IPS-20b (cell line): Measurements from ENCODE around the gene XKRX.

Experiments
- H3K27ac ChIP-seq: one replicate; pipeline ENCODE4 v1.5.1; 2013; ENCODE audit warnings: low read length
- H3K27me3 ChIP-seq: 2 replicates; pipeline ENCODE4 v1.6.1; 2013; ENCODE audit warnings: mild to moderate bottlenecking, low read length, inconsistent platforms; ENCODE audit not compliant: insufficient read depth
- H3K36me3 ChIP-seq: 2 replicates; pipeline ENCODE4 v1.6.1; 2013; ENCODE audit warnings: low read depth, mild to moderate bottlenecking, inconsistent platforms, low read length, moderate library complexity; ENCODE audit not compliant: insufficient read depth
- H3K4me1 ChIP-seq: 2 replicates; pipeline ENCODE4 v1.6.1; 2013; ENCODE audit warnings: mild to moderate bottlenecking, control low read depth, inconsistent platforms, low read length, moderate library complexity; ENCODE audit not compliant: insufficient read depth
- H3K4me3 ChIP-seq: 2 replicates; pipeline ENCODE4 v1.5.1; 2013; ENCODE audit warnings: mild to moderate bottlenecking, low read length, inconsistent platforms
- H3K9ac ChIP-seq: 2 replicates; pipeline ENCODE4 v1.6.1; 2013; ENCODE audit warnings: low read depth, mild to moderate bottlenecking, inconsistent platforms, low read length, moderate library complexity
- H3K9me3 ChIP-seq: 2 replicates; pipeline ENCODE4 v1.6.1; 2013; ENCODE audit warnings: mild to moderate bottlenecking, low read depth, low read length, inconsistent platforms; ENCODE audit not compliant: insufficient read depth

XKRX gene

DNA sequence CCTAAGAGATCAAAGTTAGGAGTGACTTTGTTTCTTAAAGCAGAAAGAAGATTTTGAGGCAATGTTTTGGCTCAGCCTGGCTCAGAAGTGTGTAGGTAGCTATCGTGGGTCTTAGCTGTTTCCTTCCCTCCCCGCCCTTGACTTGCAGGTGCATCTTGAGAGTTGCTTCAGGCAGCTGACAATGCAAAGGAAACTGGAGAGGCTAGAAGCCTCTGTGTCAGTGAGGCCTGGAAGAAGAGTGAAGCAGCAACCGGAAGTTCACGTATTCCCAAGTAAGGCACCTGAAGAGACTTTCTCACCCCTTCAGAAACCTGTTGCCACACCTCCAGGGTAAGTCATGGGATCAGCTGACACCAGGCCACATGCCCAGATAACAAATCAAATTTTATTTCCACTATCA lies 10.6 kb upstream of the XKRX start:
- H3K9me3 ChIP-seq, result no peaks in the 10 kb centered on the region
- no peaks in the 10 kb centered on the region for H3K4me1 ChIP-seq
- no peaks in the 10 kb centered on the region for H3K36me3 ChIP-seq
- no peak overlapping the region for H3K27ac ChIP-seq
- no peaks in the 10 kb centered on the region for H3K27me3 ChIP-seq
- H3K9ac ChIP-seq, result no peak overlapping the region
- no peak overlapping the region for H3K4me3 ChIP-seq

DNA sequence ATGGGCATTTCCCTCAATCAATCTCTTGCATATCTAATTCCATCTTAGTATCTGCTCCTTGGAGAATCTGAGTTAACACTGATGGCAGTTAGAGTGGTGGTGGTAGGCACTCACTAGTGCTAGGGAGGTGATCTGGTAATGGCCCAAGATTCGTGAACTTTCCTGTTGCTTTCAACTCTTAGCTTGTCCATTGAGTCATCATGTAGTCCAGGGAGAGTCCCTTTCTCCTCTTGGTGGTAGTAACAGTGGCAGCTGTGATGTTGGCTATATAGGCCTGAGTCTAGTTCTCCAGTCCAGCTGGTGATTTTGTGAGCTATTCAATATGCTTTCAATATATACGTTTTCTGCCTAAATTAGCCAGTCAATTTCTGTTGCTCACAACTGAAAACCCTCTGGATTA lies 7.0 kb upstream of the XKRX start:
- H3K9ac ChIP-seq, result no peak overlapping the region
- H3K4me1 ChIP-seq, result no peaks in the 10 kb centered on the region
- no peaks in the 10 kb centered on the region for H3K9me3 ChIP-seq
- H3K4me3 ChIP-seq, result no peak overlapping the region
- H3K27me3 ChIP-seq, result no peaks in the 10 kb centered on the region
- no peak overlapping the region for H3K27ac ChIP-seq
- no peaks in the 10 kb centered on the region for H3K36me3 ChIP-seq

DNA sequence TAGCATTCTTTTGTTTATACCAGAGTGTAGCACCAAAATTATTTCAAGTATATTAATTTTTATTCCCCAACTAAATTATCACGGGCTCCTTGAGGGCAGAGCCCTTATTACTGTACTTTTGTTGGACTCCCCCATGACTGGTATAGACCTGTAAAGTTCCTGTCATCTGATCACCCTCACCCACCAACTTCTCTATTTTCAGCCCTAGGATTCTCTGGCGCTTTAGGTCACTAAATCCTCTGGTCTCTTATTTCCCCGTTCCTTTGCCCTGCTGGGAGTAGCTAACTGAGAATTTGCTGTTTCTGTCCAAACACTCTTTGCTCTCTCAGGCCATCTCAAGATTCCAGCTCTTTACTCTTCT lies 3.2 kb upstream of the XKRX start:
- H3K9me3 ChIP-seq, result no peaks in the 10 kb centered on the region
- no peak overlapping the region for H3K27ac ChIP-seq
- H3K4me1 ChIP-seq, result no peaks in the 10 kb centered on the region
- H3K9ac ChIP-seq, result no peak overlapping the region
- no peaks in the 10 kb centered on the region for H3K36me3 ChIP-seq
- no peak overlapping the region for H3K4me3 ChIP-seq
- H3K27me3 ChIP-seq, result peaks cover 14% of the 10 kb centered on the region

DNA sequence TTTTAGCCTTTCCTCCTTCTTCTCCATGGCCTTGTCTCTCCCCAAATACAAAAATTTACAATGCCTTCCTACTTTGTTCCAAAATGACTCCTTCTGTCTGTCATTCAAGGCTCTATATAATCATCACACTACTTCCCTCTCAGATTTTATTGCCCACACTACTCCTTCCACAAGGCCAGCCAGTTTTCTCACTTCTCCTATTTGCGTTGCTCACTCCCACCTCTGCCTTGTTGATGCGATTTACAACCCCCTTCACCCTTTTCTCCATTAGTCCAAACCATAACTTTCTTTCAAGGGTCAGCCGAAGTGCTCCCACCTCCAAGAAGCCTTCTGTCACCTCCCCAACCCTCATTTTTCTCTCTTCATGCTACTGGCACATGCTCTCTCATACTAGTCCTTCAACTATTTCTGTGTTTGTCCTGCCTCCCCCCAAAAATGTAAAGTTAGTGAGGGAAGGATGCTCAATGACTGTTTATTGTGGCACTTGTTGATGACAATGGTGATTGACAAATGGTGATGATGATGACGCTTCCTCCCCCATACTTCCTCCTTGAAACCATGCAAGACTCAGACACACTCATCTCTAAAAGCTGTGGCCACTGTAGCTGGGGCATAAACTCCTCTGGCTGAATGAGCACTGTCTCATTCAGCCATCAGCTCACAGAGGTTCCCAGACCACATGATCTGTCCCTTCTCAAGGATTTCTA lies 2.7 kb upstream of the XKRX start:
- Histone ChIP-seq H3K36me3 (no peaks in the 10 kb centered on the region), H3K4me1 (no peaks in the 10 kb centered on the region), H3K9ac (no peak overlapping the region), H3K9me3 (no peaks in the 10 kb centered on the region), H3K4me3 (no peak overlapping the region), H3K27ac (no peak overlapping the region), H3K27me3 (peaks cover 14% of the 10 kb centered on the region)

DNA sequence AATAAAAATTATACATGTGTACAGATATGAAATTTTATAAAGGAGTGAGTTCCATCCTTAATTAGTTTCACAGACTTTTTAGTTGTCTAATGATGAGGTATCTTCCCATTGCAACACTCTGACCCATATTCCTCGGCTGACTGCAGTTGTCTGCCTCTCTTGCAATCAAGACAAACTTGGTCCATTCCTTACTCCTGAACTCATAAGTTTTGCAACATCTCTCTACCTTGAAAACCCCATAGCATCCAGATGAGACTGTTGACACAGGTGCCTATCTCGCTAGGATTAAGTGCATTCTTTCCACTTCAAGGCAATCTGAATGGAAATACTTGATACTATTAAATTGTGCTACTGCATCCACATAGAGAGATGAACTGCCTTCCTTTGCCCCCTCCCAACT lies 2.3 kb downstream of the XKRX start:
- Histone ChIP-seq H3K4me3 (no peak overlapping the region), H3K36me3 (no peaks in the 10 kb centered on the region), H3K27ac (no peak overlapping the region), H3K27me3 (peaks cover 14% of the 10 kb centered on the region), H3K9me3 (no peaks in the 10 kb centered on the region), H3K9ac (no peak overlapping the region), H3K4me1 (no peaks in the 10 kb centered on the region)

DNA sequence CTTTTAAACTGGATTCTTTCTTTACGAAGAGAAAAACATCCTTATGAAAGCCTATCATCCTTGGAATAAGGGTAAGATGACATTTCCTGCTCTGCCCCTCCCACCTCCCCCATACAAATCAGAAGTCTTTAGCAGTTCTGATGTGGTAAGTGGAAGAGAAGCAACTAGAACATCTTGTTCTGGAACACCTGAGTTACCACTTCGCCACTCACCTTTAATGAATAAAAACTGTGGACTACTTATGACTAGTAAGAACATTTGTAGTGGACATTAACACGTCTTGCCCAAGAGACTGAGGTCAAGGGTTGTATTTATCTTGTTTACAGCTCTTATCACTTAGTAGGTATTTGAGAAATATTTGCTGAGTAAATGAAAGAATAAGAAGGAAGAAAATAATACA lies 4.3 kb downstream of the XKRX start:
- Histone ChIP-seq H3K9me3 (no peaks in the 10 kb centered on the region), H3K9ac (no peak overlapping the region), H3K27ac (no peak overlapping the region), H3K4me3 (no peak overlapping the region), H3K27me3 (peaks cover 14% of the 10 kb centered on the region), H3K36me3 (no peaks in the 10 kb centered on the region), H3K4me1 (no peaks in the 10 kb centered on the region)

DNA sequence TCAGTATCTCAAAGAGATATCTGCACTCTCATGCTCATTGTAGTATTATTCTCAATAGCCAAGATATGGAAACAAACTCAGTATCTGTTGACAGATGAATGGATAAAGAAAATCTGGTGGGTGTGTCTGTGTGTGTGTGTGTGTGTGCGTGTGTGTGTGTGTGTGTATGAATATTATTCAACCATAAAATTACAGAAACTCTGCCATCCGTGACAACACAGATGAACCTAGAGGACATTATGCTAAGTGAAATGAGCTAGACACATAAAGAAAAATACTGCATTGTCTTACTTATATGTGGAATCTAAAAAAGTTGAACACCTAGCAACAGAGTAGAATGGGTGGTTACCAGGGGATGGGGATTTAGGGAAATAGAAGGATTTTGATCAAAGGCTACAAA lies 13.2 kb downstream of the XKRX start:
- Histone ChIP-seq H3K27me3 (no peaks in the 10 kb centered on the region), H3K9me3 (no peaks in the 10 kb centered on the region), H3K9ac (no peak overlapping the region), H3K4me3 (no peak overlapping the region), H3K27ac (no peak overlapping the region), H3K4me1 (no peaks in the 10 kb centered on the region), H3K36me3 (no peaks in the 10 kb centered on the region)

DNA sequence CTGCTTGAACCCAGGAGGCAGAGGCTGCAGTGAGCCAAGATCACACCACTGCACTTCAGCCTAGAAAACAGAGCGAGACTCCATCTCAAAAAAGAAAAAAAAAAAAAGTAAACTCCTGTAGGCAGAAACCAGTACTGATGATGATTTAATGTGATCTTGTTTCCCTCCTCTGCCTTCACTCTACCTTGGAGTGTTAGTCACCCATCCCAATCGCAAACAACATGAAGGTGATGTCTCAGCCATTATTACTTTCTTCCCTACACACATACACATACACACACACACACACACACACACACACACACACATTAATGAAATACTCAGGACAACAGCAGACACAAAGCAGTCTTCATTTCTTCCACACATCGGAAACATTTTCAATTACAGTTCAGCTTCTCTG lies 15.6 kb downstream of the XKRX start:
- Histone ChIP-seq H3K9me3 (no peaks in the 10 kb centered on the region), H3K4me3 (no peak overlapping the region), H3K36me3 (no peaks in the 10 kb centered on the region), H3K9ac (no peak overlapping the region), H3K27ac (no peak overlapping the region), H3K27me3 (no peaks in the 10 kb centered on the region), H3K4me1 (no peaks in the 10 kb centered on the region)

DNA sequence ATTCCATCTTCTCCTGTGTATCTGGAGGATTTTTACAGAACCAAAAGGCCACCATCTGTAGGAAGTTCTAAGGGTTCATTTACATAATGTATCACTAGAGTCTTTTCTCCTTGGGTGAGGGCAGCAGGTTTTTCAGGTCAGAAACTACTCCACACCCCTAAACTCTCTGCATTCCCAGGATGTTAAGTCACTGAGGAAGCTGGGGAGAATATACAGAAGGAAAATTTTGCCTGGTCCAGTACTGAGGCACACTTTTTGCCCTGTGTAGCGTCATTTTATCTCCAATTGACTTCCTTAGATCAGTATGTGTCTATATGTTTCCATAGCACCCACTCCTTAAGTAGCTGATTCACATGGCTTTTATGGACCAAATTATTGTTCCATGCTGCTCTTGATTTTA lies 17.0 kb downstream of the XKRX start:
- H3K27me3 ChIP-seq, result no peaks in the 10 kb centered on the region
- no peak overlapping the region for H3K27ac ChIP-seq
- no peak overlapping the region for H3K9ac ChIP-seq
- H3K4me1 ChIP-seq, result no peaks in the 10 kb centered on the region
- H3K4me3 ChIP-seq, result no peak overlapping the region
- no peaks in the 10 kb centered on the region for H3K36me3 ChIP-seq
- H3K9me3 ChIP-seq, result no peaks in the 10 kb centered on the region

DNA sequence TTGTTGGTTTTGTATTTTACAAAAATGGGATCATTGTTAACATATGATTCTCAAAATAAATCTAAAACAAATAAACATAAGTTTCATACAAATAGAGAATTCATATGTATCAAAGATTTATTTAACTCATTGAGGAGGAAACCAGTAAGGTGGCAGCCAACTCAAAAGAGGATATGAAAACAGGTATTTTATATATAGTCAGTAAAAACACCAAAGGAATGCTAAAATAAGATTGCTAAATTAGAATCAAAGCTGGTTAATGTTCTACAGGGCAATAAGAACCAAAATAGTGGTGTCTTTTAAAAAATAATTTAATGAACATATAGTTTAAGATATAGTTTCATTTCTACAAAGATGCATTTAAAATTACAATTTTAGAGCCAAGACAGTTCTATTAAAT lies 23.1 kb downstream of the XKRX start:
- H3K9me3 ChIP-seq, result no peaks in the 10 kb centered on the region
- H3K4me3 ChIP-seq, result no peak overlapping the region
- no peak overlapping the region for H3K27ac ChIP-seq
- H3K36me3 ChIP-seq, result no peaks in the 10 kb centered on the region
- no peaks in the 10 kb centered on the region for H3K27me3 ChIP-seq
- no peak overlapping the region for H3K9ac ChIP-seq
- no peaks in the 10 kb centered on the region for H3K4me1 ChIP-seq

DNA sequence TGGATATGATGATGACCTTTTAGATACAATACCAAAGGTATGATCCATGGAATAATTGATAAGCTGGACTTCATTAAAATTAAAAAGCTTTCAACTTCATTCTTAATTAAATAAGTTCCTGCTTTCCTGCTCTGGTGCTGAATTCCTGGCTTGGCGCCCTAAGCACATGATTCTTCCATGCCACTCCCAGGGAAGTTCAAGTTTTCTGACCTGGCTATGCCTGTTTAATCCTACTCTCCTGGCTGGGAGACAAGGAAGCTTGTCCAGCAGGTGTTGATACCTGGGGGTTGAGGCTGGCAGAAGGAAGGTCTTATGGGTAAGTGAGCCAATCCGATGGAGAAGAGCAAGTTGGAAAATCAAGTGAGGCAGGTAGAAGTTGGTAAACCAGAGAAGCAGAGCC lies 24.3 kb downstream of the XKRX start:
- H3K9me3 ChIP-seq, result no peaks in the 10 kb centered on the region
- H3K36me3 ChIP-seq, result no peaks in the 10 kb centered on the region
- H3K27ac ChIP-seq, result no peak overlapping the region
- H3K4me1 ChIP-seq, result no peaks in the 10 kb centered on the region
- H3K27me3 ChIP-seq, result no peaks in the 10 kb centered on the region
- no peak overlapping the region for H3K4me3 ChIP-seq
- H3K9ac ChIP-seq, result no peak overlapping the region

DNA sequence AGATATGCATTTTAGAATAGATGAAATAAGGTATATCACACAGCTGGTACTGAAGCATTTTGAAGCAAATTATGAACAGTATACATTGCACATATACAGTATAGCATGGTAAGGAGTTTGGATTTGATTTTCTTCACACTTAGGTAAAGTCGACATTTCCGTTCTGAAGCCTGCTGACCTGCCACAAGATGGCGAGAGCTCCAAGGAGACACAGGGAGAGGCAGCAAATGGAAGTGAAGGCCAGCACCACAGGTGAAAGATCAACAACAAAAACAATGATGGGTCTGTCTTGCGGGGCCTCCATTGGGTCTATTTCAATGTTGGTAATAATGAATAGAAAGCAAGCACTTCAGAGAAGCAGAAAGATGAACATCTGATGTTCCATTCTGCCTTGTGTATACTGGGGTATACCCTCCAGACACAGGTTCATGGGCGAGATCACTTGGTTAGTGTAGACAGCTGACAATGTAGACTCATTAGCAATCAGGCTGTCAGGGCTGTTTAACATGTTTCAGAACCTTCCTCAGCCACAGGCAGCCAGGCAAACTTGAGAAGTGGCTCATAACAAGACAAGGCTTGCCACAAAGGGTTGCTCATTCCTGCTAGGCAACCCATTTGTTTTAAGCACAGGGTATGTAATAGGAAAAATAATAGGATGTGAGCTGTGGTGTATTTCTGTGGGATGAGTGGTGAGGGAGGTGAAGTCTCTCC lies 33.2 kb downstream of the XKRX start:
- no peaks in the 10 kb centered on the region for H3K36me3 ChIP-seq
- H3K27ac ChIP-seq, result no peak overlapping the region
- no peaks in the 10 kb centered on the region for H3K4me1 ChIP-seq
- no peaks in the 10 kb centered on the region for H3K9me3 ChIP-seq
- no peak overlapping the region for H3K4me3 ChIP-seq
- no peak overlapping the region for H3K9ac ChIP-seq
- H3K27me3 ChIP-seq, result no peaks in the 10 kb centered on the region
